ENCODE data around the gene HAUS3.

HAUS3 gene

GRCh38 chr4:2262145-2262943, 20.4 kb upstream of the HAUS3 start (continued):
- TF ChIP-seq ZBTB21 (tag by site-specific recombination; IDR thresholded peaks at IDR 0.05) (no peak), GLIS1 (tag by site-specific recombination; IDR thresholded peaks at IDR 0.05) (peak; percentile 69), ZNF398 (tag by site-specific recombination; IDR thresholded peaks at IDR 0.05) (peak; percentile 16; the same call in 1 of the 2 replicates), PRDM10 (tag by site-specific recombination; IDR thresholded peaks at IDR 0.05) (no peak), ZNF670 (tag by site-specific recombination; IDR thresholded peaks at IDR 0.05; ENCODE audit: low read depth) (no peak), ZNF629 (tag by site-specific recombination; IDR thresholded peaks at IDR 0.05) (no peak), ZNF148 (tag by site-specific recombination; IDR thresholded peaks at IDR 0.05; ENCODE audit: borderline replicate concordance) (no peak)

- peak within 1 kb of the TSS; percentile 64 for H3K4me3 ChIP-seq (ENCODE audit: low read depth, low read length)
- H3K27ac ChIP-seq (ENCODE audit: extremely low read depth, low read depth, low read length) = peak within 1 kb of the TSS; percentile 88; the same call in 1 of the 2 replicates
- no peaks in the 10 kb centered on the region for H3K4me1 ChIP-seq (ENCODE audit: control insufficient read depth, insufficient read depth, low read length)
- 0 out of 2 replicates have a peak, but pooled peaks have one; percentile 9 for TF ChIP-seq ZNF596 (tag by site-specific recombination; IDR thresholded peaks at IDR 0.05)
- no peak for TF ChIP-seq ZNF48 (tag by site-specific recombination; IDR thresholded peaks at IDR 0.05)
- no peak for TF ChIP-seq ZNF335 (tag by site-specific recombination; conservative IDR thresholded peaks at IDR 0.05)
- no peak for TF ChIP-seq ZXDB (tag by site-specific recombination; IDR thresholded peaks at IDR 0.05)
- no peak for TF ChIP-seq ZNF169 (tag by site-specific recombination; IDR thresholded peaks at IDR 0.05)
- no peaks in the 10 kb centered on the region for H3K9me3 ChIP-seq (ENCODE audit: control insufficient read depth, insufficient read depth, low read depth, low read length)
- ChIA-PET POLR2A (interaction anchor here (0.5 to 1.6 kb wide), 11 partner anchors 17 to 537 kb away, joined by 3 to 6 read pairs (median 3); partner anchors contain the start of genes CFAP99, HAUS3, POLN and RNF4), CTCF (no interaction called here)
- H3K36me3 ChIP-seq (ENCODE audit: control insufficient read depth in 2 of 2, insufficient read depth in 1 of 2, low read length in 2 of 2) = peaks cover 0 to 38% of the 10 kb centered on the region in 2 experiments; a peak in 1 of 3 replicates
Observed at GRCh38 chr4:2261853-2262144, 19.9 kb upstream of the HAUS3 start, which contains the start of gene MXD4. Gene MXD4, minus strand, starts transcription at chr4:2262109. Its CDS starts 129 bp downstream, at chr4:2261980.

- H3K4me3 ChIP-seq (ENCODE audit: low read depth, low read length) = peak overlapping the region; percentile 64
- ChIA-PET CTCF (no interaction called here), POLR2A (interaction anchor here (1.0 to 1.6 kb wide), 3 partner anchors 19 to 208 kb away, joined by 3 to 6 read pairs (median 6); partner anchors contain the start of genes CFAP99, HAUS3, POLN and RNF4)
- no peaks in the 10 kb centered on the region for H3K4me1 ChIP-seq (ENCODE audit: control insufficient read depth, insufficient read depth, low read length)
- peak overlapping the region; percentile 88; the same call in 1 of the 2 replicates for H3K27ac ChIP-seq (ENCODE audit: extremely low read depth, low read depth, low read length)
- peaks cover 0 to 43% of the 10 kb centered on the region in 2 experiments; a peak in 1 of 3 replicates for H3K36me3 ChIP-seq (ENCODE audit: control insufficient read depth in 2 of 2, insufficient read depth in 1 of 2, low read length in 2 of 2)
- H3K9me3 ChIP-seq (ENCODE audit: control insufficient read depth, insufficient read depth, low read depth, low read length) = no peaks in the 10 kb centered on the region
- no peak for TF ChIP-seq ZNF580 (tag by site-specific recombination; IDR thresholded peaks at IDR 0.05)
- TF ChIP-seq ZNF521 (tag by site-specific recombination; IDR thresholded peaks at IDR 0.05) = no peak
- no peak for TF ChIP-seq ZSCAN23 (tag by site-specific recombination; IDR thresholded peaks at IDR 0.05)
- no peak for TF ChIP-seq SETDB1 (IDR thresholded peaks at IDR 0.05; ENCODE audit: insufficient read length, low read length)
- TF ChIP-seq GLI4 (tag by site-specific recombination; IDR thresholded peaks at IDR 0.05) = no peak
- no peak for TF ChIP-seq ZNF514 (tag by site-specific recombination; IDR thresholded peaks at IDR 0.05)
- TF ChIP-seq ZFP41 (tag by site-specific recombination; IDR thresholded peaks at IDR 0.05; ENCODE audit: borderline replicate concordance) = no peak
- TF ChIP-seq ZNF23 (tag by site-specific recombination; IDR thresholded peaks at IDR 0.05; ENCODE audit: borderline replicate concordance) = no peak
- no peak for TF ChIP-seq ZSCAN4 (tag by site-specific recombination; IDR thresholded peaks at IDR 0.05)
- TF ChIP-seq ZNF202 (tag by site-specific recombination; IDR thresholded peaks at IDR 0.05; ENCODE audit: borderline replicate concordance) = no peak
Observed at GRCh38 chr4:2261110-2261852, 19.4 kb upstream of the HAUS3 start.

All from HEK293 (cell line).